ENCODE data around the gene MAP3K13.

DNA sequence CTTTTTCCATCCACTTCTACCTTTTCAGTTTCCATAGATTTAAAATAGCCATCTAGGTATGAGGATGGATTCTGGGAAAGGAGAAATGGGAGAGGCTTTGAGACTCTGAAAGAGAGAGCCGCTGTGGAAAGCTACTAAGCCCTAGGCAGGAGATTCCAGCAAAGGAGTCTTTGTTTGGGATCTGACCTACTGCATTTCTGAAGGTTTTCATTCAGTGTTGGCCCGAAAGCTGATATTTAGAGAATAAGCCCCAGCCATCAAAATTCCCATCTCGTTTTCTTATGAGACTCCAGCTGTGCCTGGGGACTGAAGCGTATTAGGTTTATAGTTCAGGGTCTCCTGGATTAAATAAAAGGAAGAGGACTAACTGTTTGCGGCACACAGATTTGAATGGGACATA is 170.0 kb downstream of the MAP3K13 start:
- TF ChIP-seq, protein P1, sequence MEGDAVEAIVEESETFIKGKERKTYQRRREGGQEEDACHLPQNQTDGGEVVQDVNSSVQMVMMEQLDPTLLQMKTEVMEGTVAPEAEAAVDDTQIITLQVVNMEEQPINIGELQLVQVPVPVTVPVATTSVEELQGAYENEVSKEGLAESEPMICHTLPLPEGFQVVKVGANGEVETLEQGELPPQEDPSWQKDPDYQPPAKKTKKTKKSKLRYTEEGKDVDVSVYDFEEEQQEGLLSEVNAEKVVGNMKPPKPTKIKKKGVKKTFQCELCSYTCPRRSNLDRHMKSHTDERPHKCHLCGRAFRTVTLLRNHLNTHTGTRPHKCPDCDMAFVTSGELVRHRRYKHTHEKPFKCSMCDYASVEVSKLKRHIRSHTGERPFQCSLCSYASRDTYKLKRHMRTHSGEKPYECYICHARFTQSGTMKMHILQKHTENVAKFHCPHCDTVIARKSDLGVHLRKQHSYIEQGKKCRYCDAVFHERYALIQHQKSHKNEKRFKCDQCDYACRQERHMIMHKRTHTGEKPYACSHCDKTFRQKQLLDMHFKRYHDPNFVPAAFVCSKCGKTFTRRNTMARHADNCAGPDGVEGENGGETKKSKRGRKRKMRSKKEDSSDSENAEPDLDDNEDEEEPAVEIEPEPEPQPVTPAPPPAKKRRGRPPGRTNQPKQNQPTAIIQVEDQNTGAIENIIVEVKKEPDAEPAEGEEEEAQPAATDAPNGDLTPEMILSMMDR (IDR thresholded peaks at IDR 0.05): no peak
- TF ChIP-seq POLR2A (IDR thresholded peaks at IDR 0.05) (no peak), EP300 (IDR thresholded peaks at IDR 0.05) (no peak)
